ENCODE data around the gene KCNQ1.

Gene KCNQ1

DNA sequence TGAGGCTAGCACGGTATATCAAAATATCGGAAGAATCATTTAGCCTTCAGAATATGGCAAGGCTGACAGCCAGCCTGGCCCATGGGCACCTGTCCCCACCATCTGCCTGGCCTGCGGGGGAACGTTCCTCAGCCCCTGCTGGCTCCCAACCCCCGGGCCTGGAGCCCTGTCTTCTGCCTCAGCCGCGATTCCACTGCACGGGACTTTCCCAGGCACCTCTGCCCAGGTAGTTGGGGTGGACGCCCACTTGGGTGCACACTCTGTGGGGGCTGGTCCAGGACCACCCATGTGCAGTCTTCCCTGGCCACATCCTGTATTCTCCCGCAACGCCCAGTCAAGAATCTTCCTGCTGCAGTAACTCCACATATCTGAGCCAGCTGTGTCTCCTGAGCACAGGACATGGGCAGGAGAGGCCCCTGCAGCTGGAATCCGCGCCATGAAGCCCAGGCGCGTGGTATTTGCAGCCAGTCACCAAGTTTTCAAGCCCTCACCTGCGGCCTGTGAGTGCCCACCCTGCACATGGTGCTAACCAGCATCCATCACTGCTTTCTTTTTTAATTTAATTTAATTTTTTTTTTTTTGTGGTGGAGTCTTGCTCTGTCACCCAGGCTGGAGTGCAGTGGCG, 77.9 kb downstream of the KCNQ1 start:
- no peak for DNase-seq (ENCODE audit: low read depth in 2 of 3, low spot score in 1 of 3)

- no peak for DNase-seq (ENCODE audit: low read depth in 2 of 3, low spot score in 1 of 3)
Measured at GRCh38 chr11:2523821-2524391, 79.1 kb downstream of the KCNQ1 start.

DNA sequence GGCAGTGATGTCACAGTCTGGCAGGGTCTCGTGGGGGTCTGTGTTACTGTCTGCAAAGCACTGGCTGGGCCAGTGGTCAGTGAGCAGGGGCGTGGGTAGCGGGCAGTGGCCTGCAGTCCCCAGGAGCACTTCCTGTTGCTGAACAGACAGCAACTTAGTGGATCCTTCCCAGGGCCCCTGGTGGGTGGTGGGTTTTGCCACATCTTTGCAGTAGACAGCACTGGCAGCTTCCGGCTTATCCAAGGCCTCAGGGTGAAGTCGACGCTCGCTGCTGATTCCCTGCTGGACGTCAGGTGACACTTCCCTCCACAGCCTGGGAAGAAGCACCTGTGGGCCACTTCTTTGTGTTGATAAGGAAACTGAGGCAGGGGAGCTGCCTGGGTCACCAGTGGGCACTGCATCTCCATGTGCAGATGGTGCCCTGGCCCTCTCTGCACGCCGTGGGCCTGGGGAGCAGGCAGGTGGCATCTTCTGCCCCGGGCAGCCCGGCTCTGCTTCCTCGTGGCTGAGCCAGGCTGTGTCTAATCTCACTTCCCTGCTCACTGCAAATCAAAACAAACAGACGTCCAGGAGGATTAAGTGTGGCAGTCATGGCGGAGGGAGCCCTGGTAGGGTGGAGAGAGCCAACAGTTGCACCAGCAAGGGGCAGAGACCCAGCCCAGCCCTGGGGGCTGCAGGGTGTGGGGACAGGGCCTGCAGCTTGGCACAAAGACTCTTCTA, 79.8 kb downstream of the KCNQ1 start:
- DNase-seq (ENCODE audit: low read depth in 2 of 3, low spot score in 1 of 3), result no peak

- no peak for DNase-seq (ENCODE audit: low read depth in 2 of 3, low spot score in 1 of 3)
Measured at GRCh38 chr11:2525166-2525861, 80.5 kb downstream of the KCNQ1 start.

DNA sequence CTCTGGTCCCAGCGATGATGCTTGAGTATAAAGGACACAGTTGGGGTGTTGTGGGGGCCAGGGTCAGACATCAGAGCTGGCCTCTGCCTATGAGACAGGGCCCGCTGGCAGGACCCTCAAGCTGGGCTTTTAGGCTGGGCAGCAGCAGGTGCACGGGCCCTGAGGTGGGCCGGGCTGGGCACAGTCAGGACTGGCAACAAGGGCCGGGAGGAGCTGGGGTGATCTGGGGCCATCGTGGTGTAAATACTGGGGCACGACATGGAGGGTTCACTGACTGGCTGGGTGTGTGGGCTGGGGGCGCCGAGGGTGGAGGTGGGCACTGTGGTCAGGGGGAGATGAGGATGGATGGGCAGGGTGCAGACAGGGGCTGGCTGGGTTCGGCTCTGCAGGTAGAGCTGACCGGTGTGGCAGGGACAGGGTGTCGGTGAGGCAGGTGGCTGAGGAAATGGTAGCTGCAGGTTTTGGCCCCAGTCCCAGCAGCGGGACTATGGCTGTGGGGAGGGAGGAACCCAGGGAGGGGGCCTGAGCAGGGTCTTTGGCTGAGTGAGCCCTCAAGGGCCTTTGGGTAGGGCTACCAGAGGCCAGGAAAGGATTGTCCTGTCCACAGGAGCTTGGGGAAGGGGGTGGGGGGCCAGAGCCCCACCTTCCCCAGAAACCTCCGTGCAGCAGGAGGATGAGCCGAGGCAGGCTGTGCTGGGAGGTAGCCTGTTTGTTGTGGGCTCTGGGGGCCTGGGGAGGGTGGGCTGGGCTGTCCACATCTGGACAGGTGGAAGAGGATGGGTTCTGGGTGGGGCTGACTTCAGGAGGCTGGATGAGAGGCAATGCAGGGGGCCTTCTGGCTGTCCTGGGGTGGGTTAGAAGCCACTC, 81.4 kb downstream of the KCNQ1 start:
- no peak for DNase-seq (ENCODE audit: low read depth in 2 of 3, low spot score in 1 of 3)

GRCh38 chr11:2526808-2527381, 82.1 kb downstream of the KCNQ1 start:
- no peak for DNase-seq (ENCODE audit: low read depth in 2 of 3, low spot score in 1 of 3)

DNA sequence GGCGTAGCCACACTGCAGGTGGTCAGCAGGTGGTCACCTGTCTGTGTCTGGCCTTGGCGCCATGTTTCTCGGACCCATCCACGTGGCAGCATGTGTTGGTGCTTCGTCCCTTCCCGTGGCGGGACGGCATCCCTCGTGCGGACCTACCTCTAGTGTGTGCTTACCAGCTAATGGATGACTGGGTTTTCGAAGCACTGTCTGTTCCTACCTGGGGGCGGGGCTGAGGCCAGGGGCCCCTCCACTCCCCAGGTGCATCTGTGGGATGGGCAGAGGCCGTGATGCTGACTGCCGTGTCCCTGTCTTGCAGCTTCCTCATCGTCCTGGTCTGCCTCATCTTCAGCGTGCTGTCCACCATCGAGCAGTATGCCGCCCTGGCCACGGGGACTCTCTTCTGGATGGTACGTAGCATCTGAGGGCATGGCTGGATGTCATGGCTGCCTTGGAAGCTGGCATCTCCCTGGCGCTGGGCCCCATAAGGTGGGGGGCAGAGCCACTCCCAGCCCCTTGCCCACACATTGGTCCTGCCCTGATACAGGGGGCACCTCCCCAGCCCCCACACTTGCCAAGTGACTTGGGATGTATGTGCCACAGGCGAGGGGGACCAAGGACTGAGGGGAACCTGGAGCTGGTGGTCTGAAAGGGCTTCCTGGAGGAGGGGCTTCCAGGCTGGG, 82.9 kb downstream of the KCNQ1 start:
- DNase-seq (ENCODE audit: low read depth in 2 of 3, low spot score in 1 of 3), result no peak

GRCh38 chr11:2528301-2529050, 83.7 kb downstream of the KCNQ1 start:
- no peak for DNase-seq (ENCODE audit: low read depth in 2 of 3, low spot score in 1 of 3)

DNA sequence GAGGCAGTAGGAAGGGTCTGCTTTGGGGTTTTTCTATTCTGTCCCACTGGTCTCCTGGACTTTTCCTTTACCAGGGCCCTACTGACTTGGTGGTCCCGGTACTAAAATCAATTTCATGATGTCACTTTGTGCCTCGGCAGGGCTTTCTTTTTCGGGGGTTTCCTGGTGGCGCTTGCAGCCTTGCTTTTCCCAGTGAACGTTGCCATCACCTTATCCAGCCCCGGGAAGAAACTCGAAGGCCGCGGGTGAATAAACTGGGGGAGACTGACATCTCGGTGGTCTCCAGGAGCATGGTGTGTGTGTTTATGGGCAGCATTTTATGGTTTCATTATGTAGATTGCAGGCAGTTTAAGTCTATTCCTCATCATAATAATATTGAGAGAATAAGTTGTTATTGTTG, 84.4 kb downstream of the KCNQ1 start:
- DNase-seq (ENCODE audit: low read depth in 2 of 3, low spot score in 1 of 3), result no peak

GRCh38 chr11:2529636-2530035, 84.8 kb downstream of the KCNQ1 start:
- no peak for DNase-seq (ENCODE audit: low read depth in 2 of 3, low spot score in 1 of 3)

- no peak for DNase-seq (ENCODE audit: low read depth in 2 of 3, low spot score in 1 of 3)
Measured at GRCh38 chr11:2530131-2530854, 85.5 kb downstream of the KCNQ1 start.

DNA sequence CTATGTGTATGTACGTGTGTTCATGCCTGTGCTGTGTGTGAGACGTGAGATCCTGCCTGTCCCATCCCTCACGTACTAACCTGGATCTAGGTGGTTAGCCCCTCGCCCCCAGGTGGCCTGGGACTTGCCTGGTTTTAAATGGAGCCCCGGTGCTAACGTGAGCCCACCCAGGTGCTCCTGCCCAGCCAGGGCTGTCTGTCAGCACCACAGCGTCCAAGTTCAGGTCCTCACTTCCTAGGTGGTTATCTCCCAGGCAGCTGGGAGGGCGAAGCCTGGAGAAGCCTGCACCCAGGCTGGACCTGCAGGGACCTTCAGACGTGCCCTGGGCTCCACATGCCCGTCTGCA, 86.0 kb downstream of the KCNQ1 start:
- no peak for DNase-seq (ENCODE audit: low read depth in 2 of 3, low spot score in 1 of 3)

GRCh38 chr11:2531277-2531986, 86.6 kb downstream of the KCNQ1 start:
- DNase-seq (ENCODE audit: low read depth in 2 of 3, low spot score in 1 of 3), result peak in 2 of 3 donors; percentile 52 to 56

DNA sequence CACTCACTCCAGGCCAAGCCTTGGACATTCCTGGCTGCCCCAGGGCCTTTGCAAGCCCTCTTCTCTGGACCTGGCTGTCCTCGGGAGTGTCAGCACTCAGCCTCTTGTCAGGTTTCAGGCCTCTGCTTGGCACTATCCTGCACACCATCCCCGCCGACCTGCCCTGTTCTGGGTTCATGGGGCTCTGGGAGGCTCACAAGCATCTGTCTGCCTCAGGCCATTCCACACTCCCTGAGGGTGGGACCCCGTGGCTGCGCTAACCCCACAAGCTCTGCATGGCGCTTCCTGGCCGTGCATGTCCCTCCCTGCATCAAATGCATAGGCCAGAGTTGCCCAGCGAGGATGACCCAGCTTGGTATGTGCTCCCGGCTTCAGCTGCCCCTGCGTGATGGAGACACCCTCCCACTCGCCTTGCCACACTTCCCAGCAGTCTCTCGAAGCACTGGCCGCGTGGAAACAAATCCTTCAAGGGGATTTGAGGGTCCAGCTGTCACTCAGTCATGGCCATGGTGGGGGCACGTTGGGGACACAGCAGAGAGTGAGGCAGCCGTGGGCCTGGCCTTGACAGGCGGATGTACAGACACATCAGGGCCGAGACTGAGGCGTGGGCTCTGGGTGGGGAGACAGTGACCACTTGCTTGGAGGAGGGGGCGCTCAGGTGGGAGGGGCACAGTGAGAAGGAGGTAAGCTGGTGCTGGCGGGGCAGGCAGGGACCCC, 87.3 kb downstream of the KCNQ1 start:
- no peak for DNase-seq (ENCODE audit: low read depth in 2 of 3, low spot score in 1 of 3)

DNA sequence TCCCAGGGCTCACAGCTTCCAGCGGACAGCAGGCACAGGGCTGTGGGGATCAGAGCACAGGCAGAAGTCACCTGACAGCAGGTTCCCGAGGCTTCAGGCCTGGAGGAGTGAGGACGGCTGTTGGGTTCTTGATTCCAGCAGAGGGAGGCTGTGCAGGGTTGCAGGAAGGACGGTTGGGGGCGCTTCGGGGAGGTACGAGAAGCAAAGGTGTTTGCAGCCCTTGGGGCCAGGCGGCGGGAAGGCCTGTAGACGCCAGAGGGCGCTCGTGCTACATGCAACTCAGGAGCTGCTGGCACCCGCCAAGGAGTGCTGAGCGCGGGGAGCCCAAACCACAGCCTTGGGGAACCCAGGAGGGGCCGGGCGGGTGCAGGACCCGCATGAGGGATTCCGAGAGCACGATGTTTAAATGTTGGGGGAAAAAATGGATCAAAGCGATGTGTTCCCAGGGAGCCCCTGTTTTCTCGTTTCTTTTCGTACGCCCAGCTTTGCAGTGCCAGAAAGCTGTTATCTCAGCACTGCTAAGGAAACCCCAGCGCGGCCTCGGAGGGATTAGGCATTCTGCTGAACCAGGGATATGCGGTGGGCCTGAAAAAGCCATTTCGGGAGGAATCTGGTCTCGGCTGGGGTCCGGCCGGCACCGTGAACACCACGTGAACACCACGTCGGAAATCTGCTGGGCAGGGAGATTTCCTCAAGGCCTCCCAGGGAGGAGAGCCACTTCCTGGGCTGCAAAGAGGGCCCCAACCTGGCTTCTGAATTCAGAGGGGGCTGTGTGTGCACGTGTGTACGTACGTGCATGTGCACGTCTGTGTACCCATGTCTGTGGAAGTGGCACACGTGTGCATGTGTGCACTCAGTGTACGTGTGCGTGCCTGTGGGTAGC, 88.1 kb downstream of the KCNQ1 start:
- peak; percentile 85 to 93 (median 91) for DNase-seq (ENCODE audit: low read depth in 2 of 3, low spot score in 1 of 3)

DNA sequence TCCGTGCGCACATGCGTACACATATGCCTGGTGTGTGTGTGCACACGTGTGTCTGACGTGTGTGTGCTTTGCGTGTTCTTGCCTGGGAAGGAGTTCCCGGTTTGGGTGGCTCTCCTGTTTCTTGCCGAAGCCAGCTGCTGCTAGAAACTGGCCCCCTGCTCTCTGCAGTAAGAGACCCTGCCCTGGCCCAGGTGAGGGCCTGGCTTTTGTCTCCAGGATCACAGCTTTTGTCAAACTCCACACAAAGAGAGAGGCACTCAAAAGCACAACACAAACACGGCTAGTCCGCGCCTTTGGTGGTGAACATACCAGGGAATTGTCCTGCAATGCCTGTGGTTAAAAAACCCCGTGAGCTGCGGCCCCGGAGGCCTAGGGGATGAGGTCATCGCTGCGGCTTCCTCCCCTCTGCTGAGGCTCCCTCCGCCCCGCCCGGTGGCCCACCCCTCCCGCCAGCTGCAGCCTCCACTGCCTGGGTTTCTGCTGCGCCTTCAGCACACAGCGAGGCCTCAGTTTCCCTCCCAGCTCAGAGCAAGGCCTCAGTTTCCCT, 88.9 kb downstream of the KCNQ1 start:
- DNase-seq (ENCODE audit: low read depth in 2 of 3, low spot score in 1 of 3), result no peak
